ENCODE results near the gene ACTL6B. TPM values are rescaled to one million over a fixed set of nuclear protein-coding genes. Genes with fewer than 3 reads are reported as not detected.

Gene ACTL6B
- total and polyA plus RNA-seq, 2 of the 8 experiments (the other 6 are each of a cell fraction or from before 2014, with no cell fraction given) = 2.1 to 4.5 TPM

DNA sequence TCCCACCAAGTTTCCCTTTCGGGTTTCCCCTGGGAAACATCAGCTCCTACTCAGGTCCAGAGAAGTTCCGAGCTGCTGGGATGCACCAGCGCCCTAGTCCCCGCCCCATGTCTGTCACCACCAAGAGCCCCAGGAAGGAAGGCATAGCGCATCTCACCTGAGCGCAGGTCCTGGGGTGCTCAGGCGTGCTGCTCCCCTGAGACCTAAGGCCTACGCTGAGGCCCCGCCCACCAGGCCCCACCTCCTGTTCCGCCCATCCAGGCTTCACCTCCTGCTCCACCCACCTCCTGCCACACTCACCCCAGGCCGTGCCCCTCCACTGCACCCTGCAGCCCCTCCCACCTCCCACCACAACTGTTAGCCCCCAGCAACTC lies 13.7 kb downstream of the ACTL6B start:
- POLR2A ChIA-PET (ENCODE audit: partially characterized antibody) = interaction anchor here (0.9 to 2.0 kb wide), 5 partner anchors 13 to 63 kb away, joined by 3 to 5 read pairs (median 4); partner anchors contain the start of gene ACTL6B

More for the DNA sequence above, 13.7 kb downstream of the ACTL6B start:
- H2BK5ac ChIP-seq (ENCODE audit: low read depth, low read length) = no peak overlapping the region
- H3K27me3 ChIP-seq (replicated peaks in 1 of 4; ENCODE audit: control insufficient read depth in 3 of 4, extremely low read depth in 1 of 4, insufficient read depth in 3 of 4, low read length in 3 of 4) = no peaks in the 10 kb centered on the region
- H3K79me1 ChIP-seq (ENCODE audit: low read depth, low read length) = no peaks in the 10 kb centered on the region
- no peak overlapping the region for H3K56ac ChIP-seq (replicated peaks; ENCODE audit: insufficient read length, low read depth, low read length)
- peak; percentile 31 to 88 for DNase-seq (ENCODE audit: low read depth in 1 of 2, low spot score in 2 of 2)
- no peak overlapping the region for H3K18ac ChIP-seq (ENCODE audit: extremely low read depth, low read length)
- H3K79me2 ChIP-seq (ENCODE audit: control insufficient read depth in 1 of 2, insufficient read depth in 2 of 2, low read length in 2 of 2) = no peaks in the 10 kb centered on the region
- H2AK5ac ChIP-seq (ENCODE audit: low read depth, low read length) = no peak overlapping the region
- no peak overlapping the region for H3K4me3 ChIP-seq (ENCODE audit: extremely low read depth in 1 of 4, insufficient read depth in 2 of 4, low read depth in 3 of 4, low read length in 4 of 4)
- H2BK120ac ChIP-seq (replicated peaks; ENCODE audit: low read depth, low read length) = no peak overlapping the region
- no peak overlapping the region for H4K8ac ChIP-seq (ENCODE audit: extremely low read depth, insufficient read depth, low read length)
- H4K20me1 ChIP-seq (replicated peaks in 1 of 2; ENCODE audit: control insufficient read depth in 1 of 2, insufficient read depth in 2 of 2, low read length in 2 of 2) = no peaks in the 10 kb centered on the region
- no peak overlapping the region for H2BK12ac ChIP-seq (ENCODE audit: low read depth, low read length)
- no peak overlapping the region for H3K23ac ChIP-seq (ENCODE audit: insufficient read length)
- H3K4ac ChIP-seq (replicated peaks; ENCODE audit: insufficient read length, low read depth, low read length) = no peak overlapping the region
- TF ChIP-seq RAD21 (IDR thresholded peaks at IDR 0.05 in 1 of 2, conservative IDR thresholded peaks at IDR 0.05 in 1 of 2; ENCODE audit: low read depth in 2 of 2, low read length in 2 of 2) (0 out of 4 replicates have a peak, but pooled peaks of 1 of the 2 experiments have one; percentile 2), BRCA1 (IDR thresholded peaks at IDR 0.05; ENCODE audit: low read depth, low read length) (no peak)
- H3K36me3 ChIP-seq (ENCODE audit: control insufficient read depth in 2 of 4, insufficient read depth in 4 of 4, low read length in 3 of 4) = no peaks in the 10 kb centered on the region
- 60% methylated on average over 2 of the region's 11 CpGs; no CpG with 5 or more reads in 1 of the 2 experiments for WGBS, 2 experiments (ENCODE audit: extremely low coverage in 1 of 2, insufficient coverage in 1 of 2, insufficient read length in 1 of 2, insufficient replicate concordance in 2 of 2, low coverage in 1 of 2, low lambda C conversion rate in 2 of 2, missing lambda C conversion rate in 1 of 2)
- H3K9ac ChIP-seq (replicated peaks in 1 of 4; ENCODE audit: extremely low read depth in 1 of 4, low read depth in 3 of 4, low read length in 3 of 4) = no peak overlapping the region
- CTCF ChIA-PET (ENCODE audit: partially characterized antibody) = interaction anchor here (0.6 to 1.9 kb wide), 16 partner anchors 8 to 452 kb away, joined by 3 to 13 read pairs (median 3); no protein-coding TSS in a partner anchor
- no peak overlapping the region for H4K5ac ChIP-seq (ENCODE audit: insufficient read length, low read depth, low read length)
- no peak overlapping the region for H2BK15ac ChIP-seq (ENCODE audit: low read length)
- H2BK20ac ChIP-seq (ENCODE audit: low read length) = no peak overlapping the region
- peaks cover 0 to 33% (median 18%) of the 10 kb centered on the region in 4 experiments; a peak in 6 of 7 replicates for H3K4me1 ChIP-seq (replicated peaks in 1 of 4; ENCODE audit: control insufficient read depth in 3 of 4, insufficient read depth in 4 of 4, low read length in 3 of 4)
- no peak for FAIRE-seq
- peaks cover 2% of the 10 kb centered on the region; the same call in 1 of the 2 replicates for H3K23me2 ChIP-seq (ENCODE audit: low read depth, low read length)
- H3K9me3 ChIP-seq (ENCODE audit: insufficient read depth in 2 of 2, low read depth in 1 of 2, low read length in 1 of 2) = no peaks in the 10 kb centered on the region
- no peak overlapping the region for H2AFZ ChIP-seq (ENCODE audit: low read length)
- H3K4me2 ChIP-seq (ENCODE audit: insufficient read depth in 1 of 2, low read depth in 2 of 2, low read length in 2 of 2) = peak overlapping the region; percentile 7 to 40; a peak in 1 of 4 replicates
- no peak overlapping the region for H3K27ac ChIP-seq (ENCODE audit: low read depth, low read length)
- no peak overlapping the region for H3K14ac ChIP-seq (ENCODE audit: insufficient read length)
- H4K91ac ChIP-seq (replicated peaks; ENCODE audit: insufficient read length, low read length) = no peak overlapping the region

Data from H1 (cell line).